Neural progenitor cell (in vitro differentiated cells): ENCODE results near the gene DMPK.

Experiments
- CTCF ChIP-seq: fragments of 200-600 bp; sonication (generic); IDR thresholded peaks from 2 replicates; pipeline ENCODE4 v1.5.1; 2017; ENCODE audit warnings: antibody characterized with exemption, mild to moderate bottlenecking
- EZH2 ChIP-seq: fragments of 200-600 bp; sonication (generic); IDR thresholded peaks from 2 replicates; pipeline ENCODE4 v1.6.1; 2017; ENCODE audit warnings: antibody characterized with exemption, mild to moderate bottlenecking, moderate library complexity

GRCh38 chr19:45739498-45740439, 42.5 kb downstream of the DMPK start:
- no peak for TF ChIP-seq CTCF
- no peak for TF ChIP-seq EZH2
